Hepatocyte (in vitro differentiated cells): ENCODE data around the gene FIZ1. TPM values are rescaled to one million over a fixed set of nuclear protein-coding genes. Genes with fewer than 3 reads are reported as not detected.
"Not testable (repeated sequence)": the region's sequence is repeated elsewhere in the genome, so short reads cannot be mapped to it uniquely, and the experiment has no call there.

Experiments used
- DNase-seq: peaks from one replicate; pipeline ENCODE4 v3.0.0-alpha.2; 2016; ENCODE audit warnings: low spot score
- H2AFZ ChIP-seq: fragments of 200-600 bp; sonication (generic); 2 replicates; pipeline ENCODE4 v1.6.0; 2016; ENCODE audit warnings: antibody characterized with exemption, mild to moderate bottlenecking
- H3K27ac ChIP-seq: fragments of 200-600 bp; sonication (generic); 2 replicates; pipeline ENCODE4 v1.5.1; 2016; ENCODE audit warnings: mild to moderate bottlenecking
- H3K27me3 ChIP-seq: fragments of 200-600 bp; sonication (generic); 2 replicates; pipeline ENCODE4 v1.6.1; 2016
- H3K36me3 ChIP-seq: fragments of 200-600 bp; sonication (generic); replicated peaks from 2 replicates; pipeline ENCODE4 v1.5.1; 2016; ENCODE audit warnings: low read depth; ENCODE audit not compliant: insufficient read depth
- H3K4me1 ChIP-seq: fragments of 200-600 bp; sonication (generic); 2 replicates; pipeline ENCODE4 v1.5.1; 2016; ENCODE audit warnings: mild to moderate bottlenecking, moderate library complexity; ENCODE audit not compliant: insufficient read depth
- H3K4me2 ChIP-seq: fragments of 200-600 bp; sonication (generic); 2 replicates; pipeline ENCODE4 v1.6.0; 2016
- H3K4me3 ChIP-seq: fragments of 200-600 bp; sonication (generic); 2 replicates; pipeline ENCODE4 v1.5.1; 2016; ENCODE audit warnings: mild to moderate bottlenecking
- H3K79me2 ChIP-seq: fragments of 200-600 bp; sonication (generic); 2 replicates; pipeline ENCODE4 v1.6.0; 2017; ENCODE audit warnings: mild to moderate bottlenecking
- H3K9me2 ChIP-seq: fragments of 200-600 bp; sonication (generic); replicated peaks from 2 replicates; pipeline ENCODE4 v1.6.0; 2017; ENCODE audit warnings: mild to moderate bottlenecking; ENCODE audit not compliant: insufficient read depth
- H3K9me3 ChIP-seq: fragments of 200-600 bp; sonication (generic); 2 replicates; pipeline ENCODE4 v1.5.1; 2016; ENCODE audit warnings: low read depth, mild to moderate bottlenecking
- H4K20me1 ChIP-seq: fragments of 200-600 bp; sonication (generic); 2 replicates; pipeline ENCODE4 v1.6.0; 2016; ENCODE audit warnings: mild to moderate bottlenecking; ENCODE audit not compliant: insufficient read depth, poor library complexity, severe bottlenecking
- EZH2 ChIP-seq: fragments of 200-600 bp; sonication (generic); IDR thresholded peaks from 2 replicates; pipeline ENCODE4 v1.6.1; 2016; ENCODE audit warnings: antibody characterized with exemption, mild to moderate bottlenecking, borderline replicate concordance
- EZH2phosphoT487 ChIP-seq: fragments of 200-600 bp; sonication (generic); IDR thresholded peaks from one replicate; pipeline ENCODE4 v1.6.1; 2018; ENCODE audit warnings: antibody characterized with exemption, mild to moderate bottlenecking, low read depth, moderate library complexity; ENCODE audit not compliant: unreplicated experiment, severe bottlenecking
- whole genome bisulfite sequencing: methylation state at CpG from one replicate; pipeline ENCODE4 v1.1.6; 2016; ENCODE audit warnings: low lambda C conversion rate; ENCODE audit errors: missing lambda C conversion rate; 5-methylcytosine and 5-hydroxymethylcytosine counted together
- polyA plus RNA-seq: library from polyadenylated mRNA; unstranded; fragments of >200 nt; fragmentation: Nextera tagmentation; extraction: Ambion mirVana; gene quantifications from 2 replicates; pipeline ENCODE4 v1.2.1, GENCODE V29; 2016
- total RNA-seq: library from RNA; depleted of rRNA; stranded (reverse); fragments of >200 nt; gene quantifications from 2 replicates; pipeline ENCODE4 v1.2.3, GENCODE V29; 2014
- TF ChIP-seq, protein P1 (sequence below): fragments of 200-600 bp; sonication (generic); IDR thresholded peaks from 2 replicates; pipeline ENCODE4 v1.5.1; 2016; ENCODE audit warnings: antibody characterized with exemption, mild to moderate bottlenecking; ENCODE audit not compliant: poor library complexity

FIZ1 gene
- total and polyA plus RNA-seq, 2 experiments from 2014 or later: 3.8 to 16.4 TPM

DNA sequence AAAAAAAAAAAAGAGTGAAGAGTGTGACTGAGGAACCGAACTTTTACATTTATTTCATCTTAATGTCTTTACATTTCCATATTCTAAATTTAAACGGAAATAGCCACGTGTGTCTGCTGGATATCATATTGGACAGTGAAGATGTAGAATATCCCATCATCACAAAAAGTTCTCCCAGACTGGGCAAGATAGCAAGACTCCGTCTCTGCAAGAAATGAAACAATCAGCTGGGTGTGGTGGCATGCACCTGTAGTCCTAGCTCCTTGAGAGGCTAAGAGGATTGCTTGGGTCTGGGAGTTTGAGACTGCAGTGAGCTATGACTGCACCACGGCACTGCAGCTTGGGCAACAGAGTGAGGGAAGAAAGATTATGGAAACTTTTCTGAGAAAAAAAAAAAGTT, 22.6 kb downstream of the FIZ1 start:
- TF ChIP-seq EZH2: no peak
- TF ChIP-seq EZH2phosphoT487: no peak
- TF ChIP-seq, protein P1, sequence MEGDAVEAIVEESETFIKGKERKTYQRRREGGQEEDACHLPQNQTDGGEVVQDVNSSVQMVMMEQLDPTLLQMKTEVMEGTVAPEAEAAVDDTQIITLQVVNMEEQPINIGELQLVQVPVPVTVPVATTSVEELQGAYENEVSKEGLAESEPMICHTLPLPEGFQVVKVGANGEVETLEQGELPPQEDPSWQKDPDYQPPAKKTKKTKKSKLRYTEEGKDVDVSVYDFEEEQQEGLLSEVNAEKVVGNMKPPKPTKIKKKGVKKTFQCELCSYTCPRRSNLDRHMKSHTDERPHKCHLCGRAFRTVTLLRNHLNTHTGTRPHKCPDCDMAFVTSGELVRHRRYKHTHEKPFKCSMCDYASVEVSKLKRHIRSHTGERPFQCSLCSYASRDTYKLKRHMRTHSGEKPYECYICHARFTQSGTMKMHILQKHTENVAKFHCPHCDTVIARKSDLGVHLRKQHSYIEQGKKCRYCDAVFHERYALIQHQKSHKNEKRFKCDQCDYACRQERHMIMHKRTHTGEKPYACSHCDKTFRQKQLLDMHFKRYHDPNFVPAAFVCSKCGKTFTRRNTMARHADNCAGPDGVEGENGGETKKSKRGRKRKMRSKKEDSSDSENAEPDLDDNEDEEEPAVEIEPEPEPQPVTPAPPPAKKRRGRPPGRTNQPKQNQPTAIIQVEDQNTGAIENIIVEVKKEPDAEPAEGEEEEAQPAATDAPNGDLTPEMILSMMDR: no peak
- Histone ChIP-seq H3K4me3 (no peak overlapping the region), H4K20me1 (no peaks in the 10 kb centered on the region), H3K4me2 (no peak overlapping the region), H3K79me2 (peaks cover 23% of the 10 kb centered on the region), H3K27me3 (no peaks in the 10 kb centered on the region), H3K9me3 (no peaks in the 10 kb centered on the region), H3K9me2 (no peaks in the 10 kb centered on the region), H3K36me3 (no peaks in the 10 kb centered on the region), H3K4me1 (peaks cover 6% of the 10 kb centered on the region), H2AFZ (no peak overlapping the region), H3K27ac (no peak overlapping the region)
- 94% methylated on average over 5 of the region's 5 CpGs for WGBS
- no peak for DNase-seq

DNA sequence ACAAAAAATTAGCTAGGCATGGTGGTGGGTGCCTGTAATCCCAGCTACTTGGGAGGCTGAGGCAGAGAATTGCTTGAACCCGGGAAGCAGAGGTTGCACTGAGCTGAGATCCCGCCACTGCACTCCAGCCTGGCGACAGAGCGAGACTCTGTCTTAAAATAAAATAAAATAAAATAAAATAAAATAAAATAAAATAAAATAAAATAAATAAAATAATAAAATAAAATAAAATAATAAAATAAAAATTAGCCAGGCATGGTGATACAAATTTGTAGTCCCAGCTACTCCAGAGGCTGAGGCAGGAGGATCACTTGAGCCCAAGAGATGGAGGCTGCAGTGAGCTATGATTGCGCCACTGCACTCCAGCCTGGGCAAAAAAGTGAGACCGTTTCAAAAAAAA, 25.4 kb downstream of the FIZ1 start:
- not testable (repeated sequence) for H3K4me3 ChIP-seq, H3K9me3 ChIP-seq, H3K9me2 ChIP-seq, H3K27ac ChIP-seq, H3K27me3 ChIP-seq, H2AFZ ChIP-seq, H3K4me1 ChIP-seq, H3K4me2 ChIP-seq, H3K36me3 ChIP-seq, H3K79me2 ChIP-seq, H4K20me1 ChIP-seq, DNase-seq
- WGBS: 94% methylated on average over 6 of the region's 6 CpGs

DNA sequence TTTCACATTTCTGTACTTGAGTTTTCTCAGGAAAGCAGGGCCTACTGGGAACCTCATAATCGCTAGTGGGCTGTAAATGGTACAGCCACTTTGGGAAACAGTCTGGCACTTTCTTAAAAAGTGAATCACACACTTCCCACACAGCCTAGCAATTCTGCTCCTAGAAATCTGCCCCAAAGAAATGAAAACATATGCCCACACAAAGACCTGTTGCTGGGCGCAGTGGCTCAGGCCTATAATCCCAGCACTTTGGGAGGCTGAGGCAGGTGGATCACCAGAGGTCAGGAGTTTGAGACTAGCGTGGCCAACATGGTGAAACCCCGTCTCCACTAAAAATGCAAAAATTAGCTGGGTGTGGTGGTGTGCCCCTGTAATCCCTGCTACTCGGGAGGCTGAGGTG, 29.8 kb downstream of the FIZ1 start:
- not testable (repeated sequence) for H2AFZ ChIP-seq, H3K79me2 ChIP-seq, H4K20me1 ChIP-seq, H3K36me3 ChIP-seq, H3K27ac ChIP-seq, H3K27me3 ChIP-seq, H3K9me2 ChIP-seq, DNase-seq, H3K4me2 ChIP-seq, H3K9me3 ChIP-seq, H3K4me1 ChIP-seq, H3K4me3 ChIP-seq
- WGBS: 93% methylated on average over 5 of the region's 5 CpGs

DNA sequence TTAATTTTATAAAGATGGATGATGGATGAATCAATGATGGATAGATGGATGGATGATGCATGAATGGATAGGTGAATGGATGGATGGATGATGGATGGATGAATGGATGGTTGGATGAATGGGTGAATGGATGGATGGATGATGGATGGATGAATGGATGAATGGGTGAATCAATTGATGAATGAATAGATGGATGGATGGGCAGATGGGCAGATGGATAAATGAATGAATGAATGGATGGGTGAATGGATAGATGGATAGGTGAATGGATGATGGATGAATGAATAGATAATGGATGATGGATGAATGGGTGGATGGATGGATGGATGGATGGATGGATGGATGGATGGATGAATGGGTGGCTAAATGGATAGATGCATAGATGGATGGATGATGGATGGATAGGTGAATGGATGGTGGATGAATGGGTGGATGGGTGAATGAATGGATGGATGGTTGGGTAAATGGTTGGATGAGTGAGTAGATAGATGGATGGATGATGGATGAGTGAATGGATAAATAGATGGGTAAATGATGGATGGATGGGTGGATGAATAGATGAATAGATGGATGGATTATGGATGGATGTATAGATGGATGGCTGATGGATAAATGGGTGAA, 31.5 kb downstream of the FIZ1 start:
- H3K4me2 ChIP-seq: no peak overlapping the region
- no peaks in the 10 kb centered on the region for H3K9me3 ChIP-seq
- H3K4me1 ChIP-seq: peaks cover 2% of the 10 kb centered on the region
- H3K9me2 ChIP-seq: no peaks in the 10 kb centered on the region
- no peaks in the 10 kb centered on the region for H4K20me1 ChIP-seq
- DNase-seq: no peak
- H3K36me3 ChIP-seq: no peaks in the 10 kb centered on the region
- no peak overlapping the region for H3K4me3 ChIP-seq
- TF ChIP-seq, protein P1: no peak
- no peak for TF ChIP-seq EZH2
- TF ChIP-seq EZH2phosphoT487: no peak
- H3K79me2 ChIP-seq: no peaks in the 10 kb centered on the region
- no peak overlapping the region for H3K27ac ChIP-seq
- no peaks in the 10 kb centered on the region for H3K27me3 ChIP-seq
- no peak overlapping the region for H2AFZ ChIP-seq

DNA sequence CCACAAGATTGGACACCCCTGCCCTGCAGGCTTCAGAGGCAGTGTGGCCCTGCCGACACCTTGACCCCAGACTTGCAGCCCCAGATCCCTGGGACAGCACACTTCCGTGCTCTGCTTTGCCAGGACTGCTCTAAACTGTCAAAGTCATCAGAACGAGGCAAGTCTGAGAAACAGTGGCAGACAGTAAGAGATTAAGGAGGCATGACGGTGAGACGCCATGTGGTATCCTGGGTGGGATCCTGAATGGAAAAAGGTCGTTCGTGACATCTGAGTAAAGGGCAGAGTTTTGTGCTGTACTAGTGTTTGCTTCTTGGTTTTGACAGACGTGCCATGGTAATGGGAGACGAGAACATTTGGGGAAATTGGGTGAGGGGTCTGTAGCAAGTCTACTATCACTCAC, 32.5 kb downstream of the FIZ1 start:
- no peaks in the 10 kb centered on the region for H4K20me1 ChIP-seq
- no peak overlapping the region for H3K27ac ChIP-seq
- TF ChIP-seq EZH2phosphoT487 (no peak), EZH2 (no peak)
- TF ChIP-seq, protein P1: no peak
- H3K9me2 ChIP-seq: no peaks in the 10 kb centered on the region
- H3K4me3 ChIP-seq: no peak overlapping the region
- no peaks in the 10 kb centered on the region for H3K27me3 ChIP-seq
- no peaks in the 10 kb centered on the region for H3K36me3 ChIP-seq
- no peak overlapping the region for H3K4me2 ChIP-seq
- H3K4me1 ChIP-seq: peaks cover 2% of the 10 kb centered on the region
- H2AFZ ChIP-seq: no peak overlapping the region
- WGBS: 63% methylated on average over 9 of the region's 9 CpGs
- no peaks in the 10 kb centered on the region for H3K79me2 ChIP-seq
- H3K9me3 ChIP-seq: no peaks in the 10 kb centered on the region
- no peak for DNase-seq
